ENCODE data around the gene AKAP8L.

DNA sequence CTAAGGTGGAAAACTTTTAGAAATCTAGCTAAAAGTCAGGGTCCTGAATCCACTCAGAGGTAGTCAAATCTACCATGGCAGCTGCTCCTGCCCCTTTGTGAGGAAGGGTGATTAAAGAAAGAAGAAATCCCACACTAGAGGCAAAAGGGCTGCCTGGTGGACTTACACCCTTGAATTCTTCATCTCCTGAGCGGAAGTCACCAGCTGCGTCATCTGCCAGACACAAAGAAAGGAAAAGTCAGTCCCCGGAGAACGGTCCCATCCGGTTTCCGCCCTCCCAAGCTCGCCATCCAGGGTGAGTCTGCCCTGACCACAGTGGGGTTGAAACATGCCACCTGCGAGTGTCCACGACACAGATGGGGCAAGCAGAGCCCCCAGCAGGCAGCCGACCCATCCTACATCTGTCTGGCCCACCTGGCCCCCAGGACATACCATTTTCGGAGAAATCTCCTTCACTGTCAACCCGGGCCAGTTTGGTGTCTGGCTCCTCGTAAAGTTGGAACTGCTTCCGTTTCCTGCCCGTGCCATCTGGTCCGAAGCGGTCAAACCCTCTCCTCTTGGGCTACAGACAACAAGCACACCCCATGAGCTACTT is 46.9 kb downstream of the AKAP8L start:
- TF ChIP-seq, protein P1, sequence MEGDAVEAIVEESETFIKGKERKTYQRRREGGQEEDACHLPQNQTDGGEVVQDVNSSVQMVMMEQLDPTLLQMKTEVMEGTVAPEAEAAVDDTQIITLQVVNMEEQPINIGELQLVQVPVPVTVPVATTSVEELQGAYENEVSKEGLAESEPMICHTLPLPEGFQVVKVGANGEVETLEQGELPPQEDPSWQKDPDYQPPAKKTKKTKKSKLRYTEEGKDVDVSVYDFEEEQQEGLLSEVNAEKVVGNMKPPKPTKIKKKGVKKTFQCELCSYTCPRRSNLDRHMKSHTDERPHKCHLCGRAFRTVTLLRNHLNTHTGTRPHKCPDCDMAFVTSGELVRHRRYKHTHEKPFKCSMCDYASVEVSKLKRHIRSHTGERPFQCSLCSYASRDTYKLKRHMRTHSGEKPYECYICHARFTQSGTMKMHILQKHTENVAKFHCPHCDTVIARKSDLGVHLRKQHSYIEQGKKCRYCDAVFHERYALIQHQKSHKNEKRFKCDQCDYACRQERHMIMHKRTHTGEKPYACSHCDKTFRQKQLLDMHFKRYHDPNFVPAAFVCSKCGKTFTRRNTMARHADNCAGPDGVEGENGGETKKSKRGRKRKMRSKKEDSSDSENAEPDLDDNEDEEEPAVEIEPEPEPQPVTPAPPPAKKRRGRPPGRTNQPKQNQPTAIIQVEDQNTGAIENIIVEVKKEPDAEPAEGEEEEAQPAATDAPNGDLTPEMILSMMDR (IDR thresholded peaks at IDR 0.05): no peak
- TF ChIP-seq POLR2A (IDR thresholded peaks at IDR 0.05): no peak
